GM21526 (cell line): ENCODE results near the gene SAMD4B.

ENCODE experiments used
- ATAC-seq: cut with Tn5 transposase; IDR thresholded peaks from one replicate; pipeline ENCODE4 v1.9.1; 2021; ENCODE audit warnings: moderate library complexity; ENCODE audit not compliant: unreplicated experiment, low FRiP score

The SAMD4B gene

GRCh38 chr19:39406656-39407409, 64.6 kb downstream of the SAMD4B start, which contains the start of gene ZFP36:
Gene ZFP36, plus strand, starts transcription at chr19:39406847. Its CDS starts 58 bp downstream, at chr19:39406905.
- no peak for ATAC-seq

GRCh38 chr19:39407410-39407659, 65.1 kb downstream of the SAMD4B start:
- no peak for ATAC-seq

GRCh38 chr19:39407660-39408391, 65.6 kb downstream of the SAMD4B start:
- no peak for ATAC-seq

GRCh38 chr19:39408392-39409207, 66.4 kb downstream of the SAMD4B start:
- no peak for ATAC-seq

GRCh38 chr19:39409208-39410016, 67.2 kb downstream of the SAMD4B start:
- no peak for ATAC-seq

GRCh38 chr19:39410017-39410830, 68.0 kb downstream of the SAMD4B start:
- no peak for ATAC-seq

GRCh38 chr19:39410831-39411080, 68.5 kb downstream of the SAMD4B start:
- no peak for ATAC-seq

- ATAC-seq = no peak
These were observed 69.0 kb downstream of the SAMD4B start for GRCh38 chr19:39411081-39411831.

- peak; percentile 20 for ATAC-seq
These were observed 69.5 kb downstream of the SAMD4B start for GRCh38 chr19:39411832-39412099.

GRCh38 chr19:39412100-39412866, 70.1 kb downstream of the SAMD4B start, which contains the start of gene PLEKHG2:
Gene PLEKHG2, plus strand, starts transcription at chr19:39412669. Its CDS starts 1,418 bp downstream, at chr19:39414087.
- peak; percentile 48 for ATAC-seq

GRCh38 chr19:39412867-39413271, 70.6 kb downstream of the SAMD4B start:
- ATAC-seq = no peak

GRCh38 chr19:39413272-39413910, 71.2 kb downstream of the SAMD4B start:
- no peak for ATAC-seq

- ATAC-seq = no peak
These were observed 71.8 kb downstream of the SAMD4B start for GRCh38 chr19:39413911-39414608.

GRCh38 chr19:39415111-39416046, 73.2 kb downstream of the SAMD4B start:
- no peak for ATAC-seq

- no peak for ATAC-seq
These were observed 74.2 kb downstream of the SAMD4B start for GRCh38 chr19:39416152-39417120.
